Subcutaneous adipose tissue (tissue), 4 donors: Measurements from ENCODE around the gene TMEM237. TPM values are rescaled to one million over a fixed set of nuclear protein-coding genes. Genes with fewer than 3 reads are reported as not detected.

Source experiments
- total RNA-seq, 4 donors: library from RNA; depleted of rRNA; stranded (reverse); fragments of >200 nt; gene quantifications; one replicate each; pipeline ENCODE4 v1.1.0, GENCODE V29; 2016
- TF ChIP-seq, protein P1 (sequence below): fragments of 450-650 bp; IDR thresholded peaks from one replicate; pipeline ENCODE4 v1.5.1; 2016; ENCODE audit warnings: low read depth, mild to moderate bottlenecking, control low read depth, antibody characterized with exemption, moderate library complexity

Gene TMEM237
- total RNA-seq, 4 donors from 2014 or later, result 18.4 to 31.7 (median 22.3) TPM

DNA sequence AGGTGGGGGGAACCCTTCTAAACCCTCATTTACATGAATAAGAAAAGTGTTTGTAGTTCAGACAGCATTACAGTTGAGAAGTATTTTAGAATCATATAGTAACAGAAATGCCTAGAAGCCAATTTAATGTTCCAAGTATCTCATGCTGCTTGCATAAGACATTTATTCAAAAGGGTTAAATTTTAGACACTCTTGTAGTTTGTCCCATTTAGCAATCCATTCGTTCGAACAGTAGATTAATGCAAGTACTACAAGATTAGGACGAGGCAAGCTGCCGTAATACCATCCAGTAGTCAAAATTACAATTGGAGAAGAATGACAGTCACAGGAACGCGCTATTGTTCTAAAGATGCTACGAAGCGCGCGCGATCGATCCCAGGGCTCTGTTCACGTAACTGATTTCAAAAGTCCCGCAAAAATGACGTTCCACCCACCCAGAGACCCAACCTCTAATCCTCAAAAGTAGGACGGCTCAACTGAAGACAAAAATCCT, 1.2 kb downstream of the TMEM237 start:
- TF ChIP-seq, protein P1, sequence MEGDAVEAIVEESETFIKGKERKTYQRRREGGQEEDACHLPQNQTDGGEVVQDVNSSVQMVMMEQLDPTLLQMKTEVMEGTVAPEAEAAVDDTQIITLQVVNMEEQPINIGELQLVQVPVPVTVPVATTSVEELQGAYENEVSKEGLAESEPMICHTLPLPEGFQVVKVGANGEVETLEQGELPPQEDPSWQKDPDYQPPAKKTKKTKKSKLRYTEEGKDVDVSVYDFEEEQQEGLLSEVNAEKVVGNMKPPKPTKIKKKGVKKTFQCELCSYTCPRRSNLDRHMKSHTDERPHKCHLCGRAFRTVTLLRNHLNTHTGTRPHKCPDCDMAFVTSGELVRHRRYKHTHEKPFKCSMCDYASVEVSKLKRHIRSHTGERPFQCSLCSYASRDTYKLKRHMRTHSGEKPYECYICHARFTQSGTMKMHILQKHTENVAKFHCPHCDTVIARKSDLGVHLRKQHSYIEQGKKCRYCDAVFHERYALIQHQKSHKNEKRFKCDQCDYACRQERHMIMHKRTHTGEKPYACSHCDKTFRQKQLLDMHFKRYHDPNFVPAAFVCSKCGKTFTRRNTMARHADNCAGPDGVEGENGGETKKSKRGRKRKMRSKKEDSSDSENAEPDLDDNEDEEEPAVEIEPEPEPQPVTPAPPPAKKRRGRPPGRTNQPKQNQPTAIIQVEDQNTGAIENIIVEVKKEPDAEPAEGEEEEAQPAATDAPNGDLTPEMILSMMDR, result no peak

DNA sequence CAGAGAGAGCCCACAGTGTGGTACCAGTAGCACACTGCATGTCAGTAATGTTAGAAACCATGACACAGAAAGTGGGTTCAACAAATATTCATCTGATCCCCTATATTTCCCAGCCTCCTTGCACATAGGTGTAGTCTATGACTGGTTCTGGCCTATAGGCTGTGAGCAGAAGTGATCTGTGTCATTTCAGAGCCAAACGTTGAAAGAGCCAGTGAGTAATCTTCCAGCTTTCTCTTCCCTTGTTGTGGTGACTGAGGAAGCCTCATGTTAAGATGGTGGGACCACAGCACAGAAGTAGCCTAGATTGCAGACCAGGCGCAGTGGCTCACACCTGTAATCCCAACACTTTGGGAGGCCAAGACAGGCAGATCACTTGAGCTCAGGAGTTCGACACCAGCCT, 4.1 kb downstream of the TMEM237 start:
- TF ChIP-seq, protein P1, result no peak

DNA sequence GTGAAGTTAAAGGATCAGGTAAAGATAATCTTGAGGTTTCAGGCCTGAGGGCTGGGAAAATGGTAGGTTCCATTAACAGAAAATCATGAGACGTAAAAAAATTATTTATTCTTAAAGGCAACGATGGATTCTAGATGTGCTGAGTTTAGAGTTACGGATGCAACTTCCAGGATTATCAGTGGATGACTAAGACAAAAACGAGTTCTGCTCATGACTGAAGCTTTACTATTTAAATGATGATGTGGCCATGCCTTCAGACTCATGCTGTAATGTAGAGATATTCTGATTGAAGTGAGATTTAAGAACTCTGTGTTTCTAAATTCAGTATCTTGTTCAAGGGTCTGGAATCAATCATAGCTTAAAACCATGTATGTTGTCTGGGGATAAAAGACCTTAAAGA, 5.0 kb downstream of the TMEM237 start:
- TF ChIP-seq, protein P1, result no peak

DNA sequence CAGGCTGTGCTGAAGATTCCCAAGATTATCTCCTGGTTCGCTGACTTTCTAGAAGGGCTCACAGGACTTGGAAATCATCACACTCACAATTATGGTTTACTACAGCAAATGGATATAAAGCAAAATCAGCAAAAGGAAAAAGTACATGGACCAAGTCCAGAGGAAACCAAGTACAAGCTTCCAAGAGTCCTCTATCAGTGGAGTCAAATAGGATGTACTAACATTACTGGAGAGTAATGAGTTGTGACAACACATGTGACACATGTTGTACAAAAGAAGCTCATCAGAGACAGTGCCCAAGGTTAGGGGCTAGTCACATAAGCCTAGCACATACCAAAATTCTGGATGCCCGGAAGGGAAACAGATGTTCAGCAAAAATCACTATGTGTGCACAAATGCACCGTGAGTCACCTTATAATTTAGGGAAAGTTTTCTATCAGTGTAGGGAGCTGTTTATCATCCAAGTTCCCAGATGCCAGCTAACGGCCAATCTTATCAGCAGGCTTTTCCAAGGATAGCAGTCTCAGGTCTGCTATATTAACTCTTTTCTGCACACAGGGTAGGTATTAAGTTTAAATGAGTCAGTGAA, 9.5 kb downstream of the TMEM237 start:
- TF ChIP-seq, protein P1, result no peak

DNA sequence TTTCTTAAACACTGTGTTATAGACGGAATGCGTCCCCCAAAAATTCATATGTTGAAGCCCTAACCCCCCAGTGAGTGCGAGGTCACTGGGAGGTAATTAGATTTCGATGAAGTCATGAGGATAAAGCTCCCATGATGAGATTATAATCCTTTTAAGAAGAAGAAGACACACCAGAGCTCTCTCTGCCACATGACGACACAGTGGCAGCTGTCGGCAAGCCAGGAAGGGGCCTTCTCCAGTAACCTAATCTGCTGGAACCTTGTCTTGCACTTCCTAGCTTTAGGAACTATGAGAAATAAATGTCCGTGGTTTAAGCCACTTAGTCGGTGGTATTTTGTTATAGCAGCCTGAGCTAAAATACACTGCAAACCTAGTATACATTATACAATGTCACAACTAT, 12.3 kb downstream of the TMEM237 start:
- TF ChIP-seq, protein P1, result no peak

DNA sequence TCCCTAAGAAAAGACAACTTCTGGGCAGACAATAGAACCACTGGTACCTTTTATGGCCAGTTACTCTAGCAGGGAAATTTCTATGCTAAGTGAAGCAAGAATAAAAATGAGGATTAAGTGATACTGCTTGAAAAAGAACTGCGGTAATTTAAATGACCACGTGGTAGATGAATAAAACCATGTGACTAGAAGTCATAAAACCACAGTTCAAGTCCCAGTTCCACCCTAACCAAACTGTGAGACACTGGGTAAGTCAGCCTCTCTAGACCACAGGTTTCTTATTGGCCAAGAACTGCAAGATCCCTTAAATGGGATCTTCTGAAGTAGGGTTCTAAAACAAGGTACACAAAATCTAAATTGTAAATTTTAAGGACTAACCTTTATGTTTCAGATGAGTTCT, 12.7 kb downstream of the TMEM237 start:
- TF ChIP-seq, protein P1, result no peak

DNA sequence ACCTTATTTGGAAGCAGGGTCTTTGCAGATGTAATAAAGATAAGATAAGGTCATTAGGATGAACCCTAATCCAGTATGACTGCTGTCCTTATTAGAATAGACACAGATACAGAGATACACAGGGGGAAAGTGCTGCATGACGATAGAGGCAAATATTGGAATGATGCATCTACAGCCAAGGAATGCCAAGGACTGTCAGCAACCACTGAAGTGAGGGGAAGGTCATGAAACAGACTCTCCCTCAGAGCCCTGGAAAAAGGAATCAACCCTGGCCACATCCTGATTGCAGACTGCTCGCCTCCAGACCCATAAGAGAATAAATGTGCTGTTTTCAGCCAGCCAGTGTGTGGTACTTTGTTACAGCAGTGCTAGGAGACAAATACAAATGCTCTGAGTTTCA, 14.8 kb downstream of the TMEM237 start:
- TF ChIP-seq, protein P1, result no peak
